RWPE2 (cell line): ENCODE data around the gene TXNDC5.

Experiments used
- ATAC-seq: fragments of 200-7000 bp; cut with Tn5 transposase; 3 replicates; pipeline ENCODE4 v1.9.1; 2021; ENCODE audit warnings: low read depth
- DNase-seq: peaks from one replicate; pipeline ENCODE4 v3.0.0-alpha.2; 2020; ENCODE audit warnings: low spot score
- H3K27ac ChIP-seq: fragments of 450-650 bp; 2 replicates; pipeline ENCODE4 v1.5.1; 2017; ENCODE audit warnings: mild to moderate bottlenecking; ENCODE audit not compliant: poor library complexity, severe bottlenecking
- H3K27me3 ChIP-seq: fragments of 250-450 bp; sonication (Bioruptor Pico); 2 replicates; pipeline ENCODE4 v1.5.1; 2021; ENCODE audit warnings: mild to moderate bottlenecking, moderate library complexity; ENCODE audit not compliant: insufficient read depth, poor library complexity, severe bottlenecking
- H3K36me3 ChIP-seq: fragments of 250-450 bp; sonication (Bioruptor Pico); 2 replicates; pipeline ENCODE4 v1.5.1; 2020; ENCODE audit warnings: low read depth, mild to moderate bottlenecking, moderate library complexity
- H3K4me1 ChIP-seq: fragments of 250-450 bp; sonication (Bioruptor Pico); 2 replicates; pipeline ENCODE4 v1.5.1; 2021; ENCODE audit warnings: mild to moderate bottlenecking, moderate library complexity; ENCODE audit not compliant: insufficient read depth, poor library complexity, severe bottlenecking
- H3K4me3 ChIP-seq: fragments of 250-450 bp; sonication (Bioruptor Pico); 2 replicates; pipeline ENCODE4 v1.5.1; 2021; ENCODE audit warnings: mild to moderate bottlenecking, moderate library complexity; ENCODE audit not compliant: severe bottlenecking
- H3K9me3 ChIP-seq: fragments of 250-450 bp; sonication (Bioruptor Pico); 2 replicates; pipeline ENCODE4 v1.5.1; 2021; ENCODE audit warnings: mild to moderate bottlenecking, moderate library complexity; ENCODE audit not compliant: severe bottlenecking
- TF ChIP-seq, protein P1 (sequence below): fragments of 450-650 bp; IDR thresholded peaks from one replicate; pipeline ENCODE4 v1.5.1; 2017; ENCODE audit warnings: mild to moderate bottlenecking, moderate library complexity; ENCODE audit not compliant: poor library complexity, severe bottlenecking

Gene TXNDC5

DNA sequence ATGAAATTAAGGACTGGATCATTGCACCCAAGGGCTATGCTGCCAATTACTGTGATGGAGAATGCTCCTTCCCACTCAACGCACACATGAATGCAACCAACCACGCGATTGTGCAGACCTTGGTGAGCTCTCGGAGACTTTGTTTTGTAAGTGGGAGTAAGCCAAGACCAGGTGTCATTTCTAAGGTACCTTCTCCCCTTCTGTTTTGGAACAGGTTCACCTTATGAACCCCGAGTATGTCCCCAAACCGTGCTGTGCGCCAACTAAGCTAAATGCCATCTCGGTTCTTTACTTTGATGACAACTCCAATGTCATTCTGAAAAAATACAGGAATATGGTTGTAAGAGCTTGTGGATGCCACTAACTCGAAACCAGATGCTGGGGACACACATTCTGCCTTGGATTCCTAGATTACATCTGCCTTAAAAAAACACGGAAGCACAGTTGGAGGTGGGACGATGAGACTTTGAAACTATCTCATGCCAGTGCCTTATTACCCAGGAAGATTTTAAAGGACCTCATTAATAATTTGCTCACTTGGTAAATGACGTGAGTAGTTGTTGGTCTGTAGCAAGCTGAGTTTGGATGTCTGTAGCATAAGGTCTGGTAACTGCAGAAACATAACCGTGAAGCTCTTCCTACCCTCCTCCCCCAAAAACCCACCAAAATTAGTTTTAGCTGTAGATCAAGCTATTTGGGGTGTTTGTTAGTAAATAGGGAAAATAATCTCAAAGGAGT is 30.4 kb downstream of the TXNDC5 start:
- Histone ChIP-seq H3K4me1 (no peaks in the 10 kb centered on the region), H3K27ac (no peak overlapping the region), H3K36me3 (peaks cover 45% of the 10 kb centered on the region), H3K9me3 (no peaks in the 10 kb centered on the region), H3K27me3 (no peaks in the 10 kb centered on the region), H3K4me3 (no peak overlapping the region)
- no peak for ATAC-seq
- DNase-seq: no peak
- TF ChIP-seq, protein P1, sequence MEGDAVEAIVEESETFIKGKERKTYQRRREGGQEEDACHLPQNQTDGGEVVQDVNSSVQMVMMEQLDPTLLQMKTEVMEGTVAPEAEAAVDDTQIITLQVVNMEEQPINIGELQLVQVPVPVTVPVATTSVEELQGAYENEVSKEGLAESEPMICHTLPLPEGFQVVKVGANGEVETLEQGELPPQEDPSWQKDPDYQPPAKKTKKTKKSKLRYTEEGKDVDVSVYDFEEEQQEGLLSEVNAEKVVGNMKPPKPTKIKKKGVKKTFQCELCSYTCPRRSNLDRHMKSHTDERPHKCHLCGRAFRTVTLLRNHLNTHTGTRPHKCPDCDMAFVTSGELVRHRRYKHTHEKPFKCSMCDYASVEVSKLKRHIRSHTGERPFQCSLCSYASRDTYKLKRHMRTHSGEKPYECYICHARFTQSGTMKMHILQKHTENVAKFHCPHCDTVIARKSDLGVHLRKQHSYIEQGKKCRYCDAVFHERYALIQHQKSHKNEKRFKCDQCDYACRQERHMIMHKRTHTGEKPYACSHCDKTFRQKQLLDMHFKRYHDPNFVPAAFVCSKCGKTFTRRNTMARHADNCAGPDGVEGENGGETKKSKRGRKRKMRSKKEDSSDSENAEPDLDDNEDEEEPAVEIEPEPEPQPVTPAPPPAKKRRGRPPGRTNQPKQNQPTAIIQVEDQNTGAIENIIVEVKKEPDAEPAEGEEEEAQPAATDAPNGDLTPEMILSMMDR: no peak

GRCh38 chr6:7879579-7879978 is 31.0 kb downstream of the TXNDC5 start:
- TF ChIP-seq, protein P1: no peak
- Histone ChIP-seq H3K27ac (no peak overlapping the region), H3K9me3 (no peaks in the 10 kb centered on the region), H3K4me3 (no peak overlapping the region), H3K27me3 (no peaks in the 10 kb centered on the region), H3K36me3 (peaks cover 39% of the 10 kb centered on the region), H3K4me1 (no peaks in the 10 kb centered on the region)
- ATAC-seq (no peak), DNase-seq (no peak)

DNA sequence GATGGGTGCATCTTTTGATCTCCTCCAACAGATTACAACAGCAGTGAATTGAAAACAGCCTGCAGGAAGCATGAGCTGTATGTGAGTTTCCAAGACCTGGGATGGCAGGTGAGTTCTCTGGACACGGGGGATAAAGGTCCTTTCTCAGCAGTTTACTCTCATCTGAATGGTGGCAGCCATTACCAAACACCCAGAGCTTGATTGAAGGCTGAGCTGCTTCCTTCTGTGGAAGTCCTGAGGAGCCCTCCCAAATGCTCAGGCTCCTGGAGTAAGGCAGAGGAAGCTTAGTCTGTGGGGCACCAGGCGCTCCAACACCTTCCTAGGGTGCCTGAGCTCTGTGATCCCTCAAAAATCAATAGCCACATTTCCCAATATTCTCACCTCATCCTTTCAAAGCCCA is 31.5 kb downstream of the TXNDC5 start:
- H3K27ac ChIP-seq: no peak overlapping the region

DNA sequence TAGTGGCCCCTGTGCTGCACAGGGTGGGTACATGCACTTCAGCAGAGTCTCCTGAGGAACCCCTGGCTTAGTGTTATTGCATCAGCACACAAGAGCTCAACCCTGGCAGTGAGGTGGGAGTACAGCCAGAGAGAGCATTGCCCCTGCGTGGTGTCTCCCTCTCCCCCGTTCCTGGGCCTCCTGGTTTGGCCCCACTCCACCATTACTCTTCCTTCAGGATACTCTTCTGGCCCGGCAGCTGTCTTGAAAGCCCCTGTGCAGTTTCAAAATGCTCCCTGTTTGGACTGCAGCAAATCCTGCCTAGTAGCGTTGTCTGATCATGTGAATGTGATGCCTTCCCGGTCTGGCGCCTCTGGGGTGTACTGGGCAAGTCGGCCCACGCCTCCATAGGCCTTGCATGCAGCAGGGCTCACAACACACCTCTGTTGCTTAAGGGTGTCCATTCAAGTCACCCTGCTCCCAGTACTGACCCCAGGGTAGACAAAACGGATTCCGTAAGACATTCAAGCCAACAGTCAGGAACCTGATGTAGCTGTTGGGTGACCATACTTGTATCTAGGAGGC is 32.1 kb downstream of the TXNDC5 start:
- H3K4me1 ChIP-seq: no peaks in the 10 kb centered on the region
- H3K27me3 ChIP-seq: no peaks in the 10 kb centered on the region
- TF ChIP-seq, protein P1: no peak
- H3K36me3 ChIP-seq: peaks cover 28% of the 10 kb centered on the region
- no peaks in the 10 kb centered on the region for H3K9me3 ChIP-seq
- DNase-seq: no peak
- H3K27ac ChIP-seq: no peak overlapping the region
- ATAC-seq: 0 out of 3 replicates have a peak, but pooled peaks have one; percentile 17
- H3K4me3 ChIP-seq: no peak overlapping the region

More for the DNA sequence above, 31.5 kb downstream of the TXNDC5 start:
- TF ChIP-seq, protein P1: no peak
- peaks cover 34% of the 10 kb centered on the region for H3K36me3 ChIP-seq
- ATAC-seq (no peak; the same call in 2 of the 3 replicates), DNase-seq (no peak)
- H3K4me1 ChIP-seq: no peaks in the 10 kb centered on the region
- no peaks in the 10 kb centered on the region for H3K9me3 ChIP-seq
- no peak overlapping the region for H3K4me3 ChIP-seq
- H3K27me3 ChIP-seq: no peaks in the 10 kb centered on the region

- TF ChIP-seq, protein P1: no peak
- Histone ChIP-seq H3K4me1 (no peaks in the 10 kb centered on the region), H3K36me3 (no peaks in the 10 kb centered on the region), H3K27me3 (no peaks in the 10 kb centered on the region), H3K27ac (no peak overlapping the region), H3K9me3 (no peaks in the 10 kb centered on the region), H3K4me3 (no peak overlapping the region)
- no peak for DNase-seq
- ATAC-seq: no peak
Measured at GRCh38 chr6:7868926-7869325, 41.7 kb downstream of the TXNDC5 start.
